HepG2 (cell line): Measurements from ENCODE around the gene ZNF385B. TPM values are rescaled to one million over a fixed set of nuclear protein-coding genes. Genes with fewer than 3 reads are reported as not detected.

Experiments
- ATAC-seq: fragments of 200-7000 bp; cut with Tn5 transposase; 3 replicates; pipeline ENCODE4 v1.9.1; 2020; ENCODE audit warnings: mild to moderate bottlenecking, moderate library complexity
- BruUV-seq: library from RNA; stranded (reverse); fragments of 400-500 nt; replicated peaks from 2 replicates; lab custom pipeline; 2021; lab: Mats Ljungman, UMichigan
- CTCF ChIA-PET: fragments of 300-600 bp; formaldehyde crosslinking; extraction: SDS; loops from one replicate; lab custom pipeline; 2021; ENCODE audit warnings: low total read pairs, inconsistent platforms, low intra/inter-chr PET ratio; lab: Yijun Ruan, JAX
- POLR2A ChIA-PET: fragments of 350-600 bp; sonication (Branson Sonifier 250); formaldehyde crosslinking; loops from one replicate; lab custom pipeline; 2020; ENCODE audit warnings: antibody characterized with exemption, inconsistent platforms; lab: Yijun Ruan, JAX
- DNase-seq: peaks from one replicate; pipeline ENCODE4 v3.0.0-alpha.2; 2015; ENCODE audit warnings: low spot score
- FAIRE-seq: peaks from 3 replicates; lab custom pipeline; 2011; peaks lifted over from hg19 to GRCh38; lab: Jason Lieb, UNC
- H2AFZ ChIP-seq: one replicate; pipeline ENCODE4 v1.6.1; 2011; ENCODE audit warnings: low read length, inconsistent platforms
- H3K27ac ChIP-seq: fragments of 300-600 bp; 3 replicates; pipeline ENCODE4 v1.8.0; 2011; ENCODE audit warnings: mixed run types, mild to moderate bottlenecking, mixed read lengths, low read length, inconsistent platforms; ENCODE audit not compliant: insufficient read depth; ENCODE audit errors: extremely low read length
- H3K27me3 ChIP-seq, 2 experiments: fragments of 200-600 bp in 1 of 2; 2 replicates in 1 of 2; 3 replicates in 1 of 2; pipeline versions ENCODE4 v1.6.0 to v1.8.0; 2011; ENCODE audit warnings: low read length in 2 of 2, mild to moderate bottlenecking in 2 of 2, moderate library complexity in 2 of 2, inconsistent platforms in 1 of 2; ENCODE audit not compliant: insufficient read depth in 2 of 2, control insufficient read depth in 1 of 2
- H3K36me3 ChIP-seq, 2 experiments: fragments of 200-600 bp in 1 of 2; replicated peaks in 1 of 2; 2 replicates in 1 of 2; 3 replicates in 1 of 2; pipeline versions ENCODE4 v1.5.1 to v1.8.0; 2011; ENCODE audit warnings: low read length in 2 of 2, inconsistent platforms in 1 of 2; ENCODE audit not compliant: insufficient read depth in 2 of 2, control insufficient read depth in 1 of 2
- H3K4me1 ChIP-seq: 2 replicates; pipeline ENCODE4 v1.5.1; 2012; ENCODE audit warnings: low read length, inconsistent platforms; ENCODE audit not compliant: insufficient read depth
- H3K4me2 ChIP-seq: 2 replicates; pipeline ENCODE4 v1.6.0; 2011; ENCODE audit warnings: low read depth, low read length, inconsistent platforms
- H3K4me3 ChIP-seq, 3 experiments: fragments of 200-600 bp in 1 of 3; sonication (generic), shearing (Covaris generic) in 1 of 3; replicated peaks in 1 of 3; 2 replicates each; pipeline ENCODE4 v1.5.1; 2011 to 2016; ENCODE audit warnings: low read length in 3 of 3, inconsistent platforms in 2 of 3, low read depth in 2 of 3, mild to moderate bottlenecking in 2 of 3, control low read depth in 1 of 3, mixed read lengths in 1 of 3; ENCODE audit not compliant: insufficient read depth in 1 of 3
- H3K79me2 ChIP-seq: one replicate; pipeline ENCODE4 v1.6.1; 2011; ENCODE audit warnings: low read length, inconsistent platforms; ENCODE audit not compliant: insufficient read depth
- H3K9ac ChIP-seq: 2 replicates; pipeline ENCODE4 v1.6.0; 2011; ENCODE audit warnings: mild to moderate bottlenecking, low read depth, low read length, inconsistent platforms; ENCODE audit not compliant: insufficient read depth
- H3K9me3 ChIP-seq: 2 replicates; pipeline ENCODE4 v1.5.1; 2012; ENCODE audit warnings: mild to moderate bottlenecking, low read length
- H4K20me1 ChIP-seq: 2 replicates; pipeline ENCODE4 v1.6.0; 2011; ENCODE audit warnings: inconsistent platforms, mild to moderate bottlenecking, low read length, moderate library complexity; ENCODE audit not compliant: insufficient read depth
- CERS6 ChIP-seq: sonication (generic); formaldehyde crosslinking; IDR thresholded peaks from 2 replicates; pipeline ENCODE4 v1.5.0; 2020; ENCODE audit warnings: missing genetic modification reagents
- LCORL ChIP-seq, 2 experiments: fragments of 450-650 bp in 1 of 2; sonication (generic) in 1 of 2; formaldehyde crosslinking in 1 of 2; IDR thresholded peaks; 2 replicates each; pipeline versions ENCODE4 v1.5.0 to v1.6.1; 2017 to 2020; ENCODE audit warnings: antibody characterized with exemption in 1 of 2, missing genetic modification reagents in 1 of 2
- MIXL1 ChIP-seq: IDR thresholded peaks from 2 replicates; pipeline ENCODE4 v1.6.1; 2016
- SNAI1 ChIP-seq: sonication (generic); formaldehyde crosslinking; IDR thresholded peaks from 2 replicates; pipeline ENCODE4 v1.5.0; 2020; ENCODE audit warnings: mild to moderate bottlenecking, missing genetic modification reagents, borderline replicate concordance
- YY1 ChIP-seq: IDR thresholded peaks from 2 replicates; pipeline ENCODE4 v1.6.1; 2011; ENCODE audit warnings: low read length, low read depth, moderate library complexity, mild to moderate bottlenecking; ENCODE audit not compliant: insufficient read depth, insufficient replicate concordance
- ZKSCAN8 ChIP-seq: IDR thresholded peaks from 2 replicates; pipeline ENCODE4 v1.6.1; 2016; ENCODE audit warnings: borderline replicate concordance, missing genetic modification reagents, missing compliant biosample characterization
- ZNF260 ChIP-seq: sonication (generic); formaldehyde crosslinking; IDR thresholded peaks from 2 replicates; pipeline ENCODE4 v1.4.0; 2020; ENCODE audit warnings: missing genetic modification reagents, low read depth, mild to moderate bottlenecking, borderline replicate concordance
- ZNF317 ChIP-seq: sonication (generic); formaldehyde crosslinking; IDR thresholded peaks from 2 replicates; pipeline ENCODE4 v1.5.0; 2020; ENCODE audit warnings: mild to moderate bottlenecking, missing genetic modification reagents
- WGBS: methylation state at CpG from one replicate; pipeline ENCODE4 v1.1.6; 2017; ENCODE audit warnings: low lambda C conversion rate; 5-methylcytosine and 5-hydroxymethylcytosine counted together
- in situ Hi-C: cut with HindIII; loops from 2 replicates; pipeline ENCODE4 v1.10.0; 2017; ENCODE audit warnings: low pct_unique_long_range_greater_than_20kb; ENCODE audit not compliant: extremely low pct_ligation_motif_present
- intact Hi-C: fragments of 100-400 bp; cut with micrococcal nuclease; formaldehyde crosslinking; loops from one replicate; pipeline ENCODE4 v1.10.0; 2022; ENCODE audit not compliant: unreplicated experiment
- polyA plus RNA-seq, 8 experiments: library from polyadenylated mRNA; depleted of rRNA in 3 of 8; stranded (reverse) in 7 of 8; unstranded in 1 of 8; fragments of >200 nt; fragmentation: Illumina TruSeq in 4 of 8; extraction: Trizol in 4 of 8; gene quantifications; 2 replicates each; pipeline versions ENCODE4 v1.2.1 to v1.2.3, GENCODE V29; 2011 to 2016; ENCODE audit warnings: low read depth in 4 of 8, missing spikeins in 1 of 8, mixed read lengths in 1 of 8; ENCODE audit not compliant: insufficient read depth in 1 of 8
- total RNA-seq, 5 experiments: library from RNA; depleted of rRNA; stranded (reverse); fragments of >200 nt; fragmentation: Illumina TruSeq; extraction: Trizol; gene quantifications; 2 replicates each; pipeline ENCODE4 v1.2.3, GENCODE V29; 2016; ENCODE audit warnings: low read depth in 1 of 5

ZNF385B gene
- total and polyA plus RNA-seq, 2 of the 13 experiments (the other 11 are each of a cell fraction or from before 2014, with no cell fraction given): 3.3 to 6.7 TPM

- in situ Hi-C loops: no loop called here
- Histone ChIP-seq H3K36me3 (no peaks in the 10 kb centered on the region), H2AFZ (no peak overlapping the region), H3K79me2 (no peaks in the 10 kb centered on the region), H3K27me3 (peaks cover 0 to 57% of the 10 kb centered on the region in 2 experiments; a peak in 4 of 5 replicates), H3K9me3 (no peaks in the 10 kb centered on the region), H3K4me2 (no peak overlapping the region), H3K27ac (no peak overlapping the region), H4K20me1 (no peaks in the 10 kb centered on the region; the same call in 1 of the 2 replicates), H3K4me1 (peaks cover 15% of the 10 kb centered on the region), H3K4me3 (no peak overlapping the region), H3K9ac (no peak overlapping the region)
- TF ChIP-seq SNAI1 (CRISPR knock-in tag): no peak
- TF ChIP-seq MIXL1 (CRISPR knock-in tag): no peak
- no peak for TF ChIP-seq ZKSCAN8 (CRISPR knock-in tag)
- no peak for TF ChIP-seq YY1
- no peak for TF ChIP-seq ZNF317
- TF ChIP-seq ZNF260 (CRISPR knock-in tag): no peak
- no peak for TF ChIP-seq LCORL (IDR thresholded peaks at IDR 0.05)
- no peak for TF ChIP-seq LCORL (CRISPR knock-in tag; IDR thresholded peaks at IDR 0.05)
- TF ChIP-seq CERS6 (CRISPR knock-in tag): no peak
- ChIA-PET POLR2A (no interaction called here), CTCF (no interaction called here)
- DNase-seq (no peak), ATAC-seq (no peak), FAIRE-seq (no peak)
- 16% methylated on average over 6 of the region's 6 CpGs for WGBS
- intact Hi-C loops: no loop called here
- BruUV-seq: no TSS peak
Measured at GRCh38 chr2:179862898-179863458, 1.6 kb upstream of the ZNF385B start.
